Astrocyte of the cerebellum (primary cell): ENCODE results near the gene FAM124A.

Experiments
- DNase-seq: peaks from one replicate; pipeline ENCODE4 v3.0.0-alpha.2; 2011; ENCODE audit warnings: low read depth
- H3K4me3 ChIP-seq: 2 replicates; pipeline ENCODE4 v1.5.1; 2011; ENCODE audit warnings: mild to moderate bottlenecking, low read depth, low read length, moderate library complexity
- in situ Hi-C: cut with HindIII; loops from 2 replicates; pipeline ENCODE4 v1.10.0; 2017; ENCODE audit warnings: low sequenced_read_pairs
- TF ChIP-seq, protein P1 (sequence below): IDR thresholded peaks from 2 replicates; pipeline ENCODE4 v1.5.1; 2012; ENCODE audit warnings: low read length, low read depth, moderate library complexity, mild to moderate bottlenecking; ENCODE audit errors: missing control alignments

FAM124A gene

GRCh38 chr13:51270623-51271415 lies 48.6 kb downstream of the FAM124A start:
- no peak overlapping the region for H3K4me3 ChIP-seq
- DNase-seq: no peak
- TF ChIP-seq, protein P1, sequence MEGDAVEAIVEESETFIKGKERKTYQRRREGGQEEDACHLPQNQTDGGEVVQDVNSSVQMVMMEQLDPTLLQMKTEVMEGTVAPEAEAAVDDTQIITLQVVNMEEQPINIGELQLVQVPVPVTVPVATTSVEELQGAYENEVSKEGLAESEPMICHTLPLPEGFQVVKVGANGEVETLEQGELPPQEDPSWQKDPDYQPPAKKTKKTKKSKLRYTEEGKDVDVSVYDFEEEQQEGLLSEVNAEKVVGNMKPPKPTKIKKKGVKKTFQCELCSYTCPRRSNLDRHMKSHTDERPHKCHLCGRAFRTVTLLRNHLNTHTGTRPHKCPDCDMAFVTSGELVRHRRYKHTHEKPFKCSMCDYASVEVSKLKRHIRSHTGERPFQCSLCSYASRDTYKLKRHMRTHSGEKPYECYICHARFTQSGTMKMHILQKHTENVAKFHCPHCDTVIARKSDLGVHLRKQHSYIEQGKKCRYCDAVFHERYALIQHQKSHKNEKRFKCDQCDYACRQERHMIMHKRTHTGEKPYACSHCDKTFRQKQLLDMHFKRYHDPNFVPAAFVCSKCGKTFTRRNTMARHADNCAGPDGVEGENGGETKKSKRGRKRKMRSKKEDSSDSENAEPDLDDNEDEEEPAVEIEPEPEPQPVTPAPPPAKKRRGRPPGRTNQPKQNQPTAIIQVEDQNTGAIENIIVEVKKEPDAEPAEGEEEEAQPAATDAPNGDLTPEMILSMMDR: no peak
- in situ Hi-C loops: no loop called here

GRCh38 chr13:51271528-51272085 lies 49.4 kb downstream of the FAM124A start:
- in situ Hi-C loops: no loop called here
- TF ChIP-seq, protein P1: no peak
- DNase-seq: no peak
- no peak overlapping the region for H3K4me3 ChIP-seq

GRCh38 chr13:51275101-51275500 lies 52.9 kb downstream of the FAM124A start:
- no peak for DNase-seq
- TF ChIP-seq, protein P1: no peak
- H3K4me3 ChIP-seq: no peak overlapping the region
- in situ Hi-C loops: no loop called here

DNA sequence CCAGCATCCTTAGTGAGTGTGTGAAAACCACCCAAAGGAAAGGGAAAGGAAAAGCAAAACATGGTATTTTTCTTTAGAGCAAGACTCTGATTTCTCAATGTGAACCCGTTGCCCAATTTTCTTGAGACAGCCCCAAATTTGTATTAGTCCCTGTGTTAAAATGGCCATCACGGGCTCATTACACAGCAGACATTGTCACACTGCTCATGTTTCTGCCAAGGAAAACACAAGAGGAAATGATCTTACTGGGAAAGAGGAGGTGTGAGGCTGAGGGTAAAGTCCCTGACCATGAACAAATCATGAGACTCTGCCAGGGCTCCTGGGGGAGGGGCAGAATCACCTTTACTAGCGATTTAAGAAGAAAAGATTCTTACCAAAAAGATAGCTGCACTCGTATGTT lies 54.4 kb downstream of the FAM124A start:
- no peak overlapping the region for H3K4me3 ChIP-seq
- in situ Hi-C loops: no loop called here
- no peak for DNase-seq
- TF ChIP-seq, protein P1: no peak

DNA sequence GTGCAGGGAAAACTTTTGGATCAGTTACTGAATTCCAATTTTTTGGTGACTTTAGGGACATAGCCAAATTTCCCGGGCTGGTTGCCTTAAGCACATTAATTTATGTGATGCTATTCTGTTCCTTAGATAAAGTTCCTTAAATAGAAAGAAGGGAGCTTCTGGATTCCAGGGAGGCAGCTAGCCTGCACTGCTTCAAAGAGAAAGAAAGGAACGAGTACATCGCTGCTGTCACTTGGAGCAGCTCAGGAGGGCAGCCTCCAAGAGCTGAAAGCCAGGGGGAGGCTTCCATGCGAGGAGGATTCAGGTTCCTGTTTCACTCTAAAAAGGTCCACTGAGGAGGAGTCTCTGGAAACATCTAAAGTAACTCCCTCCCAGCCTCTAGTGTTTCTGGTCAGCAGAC lies 55.7 kb downstream of the FAM124A start:
- no peak overlapping the region for H3K4me3 ChIP-seq
- DNase-seq: no peak
- in situ Hi-C loops: no loop called here
- TF ChIP-seq, protein P1: no peak

GRCh38 chr13:51278426-51279130 lies 56.4 kb downstream of the FAM124A start:
- in situ Hi-C loops: no loop called here
- TF ChIP-seq, protein P1: no peak
- DNase-seq: no peak
- H3K4me3 ChIP-seq: no peak overlapping the region
